TTC549 (cell line): ENCODE data around the gene FRRS1.
"Not testable (repeated sequence)": the region's sequence is repeated elsewhere in the genome, so short reads cannot be mapped to it uniquely, and the experiment has no call there.

Experiments
- FAIRE-seq: peaks from 2 replicates; lab custom pipeline; 2012; peaks lifted over from hg19 to GRCh38; lab: Jason Lieb, UNC

The FRRS1 gene

GRCh38 chr1:99764909-99765308, 1.5 kb downstream of the FRRS1 start:
- FAIRE-seq, result no peak

DNA sequence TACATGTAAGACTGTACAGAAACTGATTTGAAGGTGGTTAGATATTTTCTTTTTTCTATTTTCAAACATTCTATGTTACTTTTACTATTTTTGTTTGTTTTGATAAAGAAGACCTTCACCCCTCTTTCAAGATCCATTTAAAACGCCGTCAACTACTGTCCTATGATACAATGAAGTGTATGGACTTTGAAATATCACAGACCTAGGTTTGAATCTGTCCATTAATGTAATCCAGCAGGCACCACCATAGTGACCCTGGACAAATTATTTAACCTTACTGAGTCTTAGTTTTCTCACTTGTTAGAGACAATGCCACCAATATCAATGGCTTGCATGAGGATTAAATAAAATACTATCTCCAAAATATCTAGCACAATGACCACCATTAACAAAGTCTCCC, 2.0 kb downstream of the FRRS1 start:
- no peak for FAIRE-seq

DNA sequence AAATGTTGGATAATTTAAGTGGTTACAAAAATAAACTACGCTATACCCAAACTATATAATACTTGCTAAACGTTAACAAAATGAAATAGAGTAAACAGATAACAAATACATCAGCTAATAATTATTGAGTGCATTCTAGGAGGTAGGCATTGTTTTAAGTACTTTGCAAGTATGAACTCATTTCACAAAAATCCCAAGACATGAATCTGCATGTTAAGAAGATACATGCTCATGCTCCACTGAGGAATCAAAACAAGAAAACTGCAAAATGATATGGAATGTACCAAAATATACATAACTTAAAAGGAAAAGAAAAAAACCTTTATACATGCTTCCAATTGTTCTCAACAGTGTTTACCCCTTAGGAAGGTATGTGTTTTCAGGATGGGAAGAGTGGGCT, 2.5 kb downstream of the FRRS1 start:
- FAIRE-seq, result no peak

GRCh38 chr1:99761774-99762173, 4.7 kb downstream of the FRRS1 start:
- FAIRE-seq, result no peak

- no peak for FAIRE-seq
Measured at GRCh38 chr1:99759518-99760160, 6.8 kb downstream of the FRRS1 start.

DNA sequence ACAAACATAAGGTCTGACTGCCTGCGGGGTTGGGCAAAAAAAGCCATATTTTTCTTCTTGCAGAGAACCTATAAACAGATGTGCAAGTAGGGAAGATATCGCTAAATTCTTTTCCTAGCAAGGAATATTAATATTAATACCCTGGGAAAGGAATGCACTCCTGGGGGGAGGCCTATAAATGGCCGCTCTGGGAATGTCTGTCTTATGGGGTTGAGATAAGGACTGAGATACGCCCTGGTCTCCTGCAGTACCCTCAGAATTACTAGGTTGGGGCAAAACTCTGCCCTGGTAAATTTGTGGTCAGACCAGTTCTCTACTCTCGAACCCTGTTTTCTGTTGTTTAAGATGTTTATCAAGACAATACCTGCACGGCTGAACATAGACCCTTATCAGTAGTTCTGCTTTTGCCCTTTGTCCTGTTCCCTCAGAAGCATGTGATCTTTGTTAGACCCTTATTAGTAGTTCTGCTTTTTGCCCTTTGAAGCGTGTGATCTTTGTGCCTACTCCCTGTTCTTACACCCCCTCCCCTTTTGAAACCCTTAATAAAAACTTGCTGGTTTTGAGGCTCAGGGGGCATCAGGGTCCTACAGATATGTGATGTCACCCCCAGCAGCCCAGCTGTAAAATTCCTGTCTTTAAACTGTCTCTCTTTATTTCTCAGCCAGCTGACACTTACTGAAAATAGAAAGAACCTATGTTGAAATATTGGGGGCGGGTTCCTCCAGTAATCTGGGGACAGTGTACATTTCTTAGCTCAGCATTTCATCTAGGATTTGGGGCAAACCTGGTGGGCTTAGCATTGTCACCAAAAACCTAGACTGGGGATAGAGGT, 7.5 kb downstream of the FRRS1 start:
- FAIRE-seq, result not testable (repeated sequence)

GRCh38 chr1:99758073-99758511, 8.3 kb downstream of the FRRS1 start:
- FAIRE-seq, result no peak

- FAIRE-seq, result no peak
Measured at GRCh38 chr1:99756598-99756997, 9.8 kb downstream of the FRRS1 start.

DNA sequence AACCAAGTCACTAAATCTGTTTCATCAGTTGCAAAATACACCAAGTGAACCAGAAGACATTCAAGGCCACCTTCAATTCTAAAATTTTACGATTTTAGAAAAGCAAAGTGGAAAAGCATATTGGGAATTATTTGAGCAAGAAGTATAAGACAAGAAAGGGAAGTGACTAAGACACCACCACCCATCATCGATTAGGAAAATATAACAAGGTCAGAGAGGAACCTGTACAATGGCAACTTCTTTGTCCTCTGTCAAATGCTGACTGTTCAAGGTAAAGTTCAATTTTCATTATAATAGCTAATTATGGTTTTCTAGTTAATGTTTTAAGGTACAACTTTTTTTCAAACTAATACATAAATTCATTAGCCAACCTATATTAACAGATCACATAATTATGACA, 10.8 kb downstream of the FRRS1 start:
- no peak for FAIRE-seq

GRCh38 chr1:99754697-99755096, 11.7 kb downstream of the FRRS1 start:
- no peak for FAIRE-seq

GRCh38 chr1:99754055-99754626, 12.3 kb downstream of the FRRS1 start:
- FAIRE-seq, result no peak

DNA sequence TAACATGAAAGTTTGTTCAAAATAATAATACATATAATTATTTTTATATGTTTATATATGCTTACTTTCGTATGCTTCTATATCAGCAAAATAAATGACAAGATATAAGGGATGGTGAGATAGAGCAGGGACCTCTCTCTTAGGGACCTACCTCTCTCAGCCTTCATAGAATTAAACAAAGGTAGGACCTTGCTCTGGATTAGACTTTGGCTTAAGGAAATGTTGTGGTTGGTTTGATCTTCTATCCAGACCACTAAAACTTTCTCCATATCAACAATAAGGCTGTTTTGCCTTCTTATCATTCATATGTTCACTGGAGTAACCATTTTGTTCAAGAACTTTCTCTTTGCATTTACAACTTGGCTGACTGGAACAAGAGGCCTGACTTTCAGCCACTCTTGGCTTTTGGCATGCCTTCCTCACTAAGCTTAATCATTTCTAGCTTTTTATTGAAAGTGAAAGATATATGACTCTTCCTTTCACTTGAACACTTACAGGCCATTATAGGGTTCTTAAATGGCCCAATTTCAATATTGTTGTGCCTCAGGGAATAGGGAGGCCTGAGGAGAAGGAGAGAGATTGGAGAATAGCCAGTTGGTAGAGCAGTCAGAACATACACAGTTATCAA, 14.4 kb downstream of the FRRS1 start:
- no peak for FAIRE-seq

DNA sequence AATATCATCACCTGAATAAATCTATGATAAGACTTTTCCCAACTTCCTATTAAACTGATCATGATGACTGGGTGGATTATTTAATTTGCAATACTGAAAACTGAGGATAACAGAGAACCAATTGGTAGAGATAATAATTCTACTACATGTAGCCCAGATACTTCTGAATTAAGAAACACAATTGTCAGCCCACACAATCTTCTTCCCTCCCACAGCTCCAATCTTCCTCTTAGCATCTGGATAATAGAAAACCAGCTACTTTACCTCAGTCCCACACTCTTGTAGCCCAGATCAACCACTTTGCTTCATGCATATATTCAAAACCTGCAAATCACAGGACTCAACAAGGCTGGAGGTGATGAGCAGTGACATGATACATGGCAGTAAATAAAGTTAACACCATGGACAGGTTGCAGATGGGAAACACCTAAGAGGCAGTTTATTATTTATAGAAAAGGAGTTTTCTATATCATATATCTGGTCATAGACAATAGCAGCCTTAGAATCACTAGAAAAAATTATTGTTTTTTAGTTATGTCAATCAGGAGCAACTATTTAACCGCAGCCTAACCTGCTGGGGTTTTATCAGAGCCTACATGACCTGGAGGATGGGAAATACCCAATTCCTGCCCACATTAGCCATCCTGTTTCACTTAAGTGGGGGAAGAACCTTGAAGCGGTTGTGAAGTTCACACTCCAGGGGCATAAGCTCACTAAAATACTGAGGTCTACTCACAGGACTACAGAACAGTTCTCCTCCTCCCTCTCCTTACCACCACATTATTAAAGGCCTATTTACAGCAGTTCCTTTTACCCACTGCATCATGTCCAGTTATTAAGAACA, 16.7 kb downstream of the FRRS1 start:
- FAIRE-seq, result no peak

GRCh38 chr1:99748419-99748818, 18.0 kb downstream of the FRRS1 start:
- no peak for FAIRE-seq

DNA sequence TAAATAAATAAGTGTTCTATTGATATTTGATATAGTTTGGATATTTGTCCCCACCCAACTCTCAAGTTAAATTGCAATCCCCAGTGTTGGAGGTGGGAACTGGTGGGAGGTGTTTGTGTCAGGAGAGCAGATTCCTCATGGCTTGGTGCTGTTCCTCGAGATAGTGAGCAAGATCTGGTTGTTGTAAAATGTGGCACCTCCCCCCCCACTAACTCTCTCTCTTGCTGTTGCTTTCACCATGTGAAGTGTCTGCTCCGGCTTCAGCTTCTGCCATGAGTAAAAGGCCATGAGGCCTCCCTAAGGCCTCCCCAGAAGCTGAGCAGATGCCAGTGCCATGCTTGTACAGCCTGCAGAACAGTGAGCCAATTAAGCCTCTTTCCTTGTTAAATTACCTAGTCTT, 20.8 kb downstream of the FRRS1 start:
- FAIRE-seq, result no peak

GRCh38 chr1:99745061-99745460, 21.4 kb downstream of the FRRS1 start:
- no peak for FAIRE-seq

GRCh38 chr1:99740141-99740540, 26.3 kb downstream of the FRRS1 start:
- FAIRE-seq, result no peak

DNA sequence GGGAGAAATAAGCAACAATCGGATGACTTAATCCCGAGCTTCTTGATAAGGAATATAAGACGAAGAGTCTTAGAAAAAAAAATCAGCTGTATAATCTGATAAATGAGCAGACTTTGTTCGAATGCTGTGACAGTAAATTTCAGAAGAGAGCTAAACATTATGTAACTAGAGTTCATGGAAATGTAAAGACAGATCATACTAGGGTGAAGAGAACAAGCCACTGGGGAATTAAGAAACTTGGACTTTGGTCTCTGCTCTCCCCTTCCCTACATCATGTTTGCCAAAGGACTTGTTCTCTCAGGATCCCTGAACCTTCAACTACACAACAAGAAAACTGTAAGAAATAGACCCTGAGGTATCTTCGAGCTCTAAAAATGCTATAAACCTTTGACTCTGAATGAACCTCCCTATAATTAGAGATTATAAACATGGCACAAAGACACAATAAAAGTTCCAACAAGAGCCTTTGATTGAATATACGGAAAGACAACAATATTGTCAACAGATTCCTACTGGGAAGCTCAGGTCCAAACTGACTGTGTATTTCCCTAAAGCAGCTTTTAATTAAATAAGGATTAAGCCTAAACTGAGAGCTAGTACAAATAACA, 27.5 kb downstream of the FRRS1 start:
- no peak for FAIRE-seq

GRCh38 chr1:99737016-99737415, 29.4 kb downstream of the FRRS1 start:
- peak; percentile 69 for FAIRE-seq

DNA sequence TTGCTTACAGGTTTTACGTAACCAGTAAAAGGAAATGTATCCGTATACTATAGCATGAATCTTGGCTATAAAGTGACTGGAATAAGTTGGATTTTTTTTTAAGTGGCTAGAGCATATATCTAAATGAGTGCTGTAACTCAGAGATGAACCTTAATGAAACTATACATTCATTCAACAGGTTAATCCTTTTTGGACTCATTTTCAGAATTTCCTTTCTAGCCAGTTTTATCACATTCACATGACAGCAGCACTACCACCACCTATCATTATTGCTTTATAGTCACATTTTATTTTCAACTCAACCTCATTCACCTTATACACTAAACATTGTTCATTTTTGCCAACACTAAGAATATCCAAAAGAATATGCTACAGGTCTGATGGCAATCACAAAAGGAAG, 30.6 kb downstream of the FRRS1 start:
- FAIRE-seq, result no peak

- no peak for FAIRE-seq
Measured at GRCh38 chr1:99731384-99731783, 35.1 kb downstream of the FRRS1 start.
